ENCODE measurements around the gene OGFR.
A peak's percentile ranks its signal among the peaks of the same experiment; 100 is the strongest.

The OGFR gene

DNA sequence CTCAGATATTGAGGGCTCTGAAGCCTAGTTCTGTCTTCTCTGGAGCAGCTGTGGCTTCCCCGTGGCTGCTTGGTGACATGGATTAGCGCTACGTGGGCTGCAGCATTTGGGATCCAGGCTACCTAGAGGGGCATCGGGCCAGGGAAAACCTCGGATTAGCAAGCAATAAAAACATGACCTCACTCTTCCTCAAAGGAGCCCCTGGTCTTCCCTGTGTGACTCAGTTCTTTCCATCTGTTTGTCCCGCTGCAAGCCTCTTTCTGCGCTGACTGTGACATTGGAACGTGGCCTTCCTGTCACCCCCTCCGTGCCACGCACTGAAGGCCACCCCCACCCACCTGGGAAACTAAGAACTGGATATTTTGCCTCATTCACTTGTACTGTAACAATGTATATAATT, 4.8 kb upstream of the OGFR start:
- no peak for DNase-seq (ENCODE audit: low read depth in 2 of 2)

- no peak for DNase-seq (ENCODE audit: low read depth in 2 of 2)
Measured at GRCh38 chr20:62800314-62801259, 4.0 kb upstream of the OGFR start.

DNA sequence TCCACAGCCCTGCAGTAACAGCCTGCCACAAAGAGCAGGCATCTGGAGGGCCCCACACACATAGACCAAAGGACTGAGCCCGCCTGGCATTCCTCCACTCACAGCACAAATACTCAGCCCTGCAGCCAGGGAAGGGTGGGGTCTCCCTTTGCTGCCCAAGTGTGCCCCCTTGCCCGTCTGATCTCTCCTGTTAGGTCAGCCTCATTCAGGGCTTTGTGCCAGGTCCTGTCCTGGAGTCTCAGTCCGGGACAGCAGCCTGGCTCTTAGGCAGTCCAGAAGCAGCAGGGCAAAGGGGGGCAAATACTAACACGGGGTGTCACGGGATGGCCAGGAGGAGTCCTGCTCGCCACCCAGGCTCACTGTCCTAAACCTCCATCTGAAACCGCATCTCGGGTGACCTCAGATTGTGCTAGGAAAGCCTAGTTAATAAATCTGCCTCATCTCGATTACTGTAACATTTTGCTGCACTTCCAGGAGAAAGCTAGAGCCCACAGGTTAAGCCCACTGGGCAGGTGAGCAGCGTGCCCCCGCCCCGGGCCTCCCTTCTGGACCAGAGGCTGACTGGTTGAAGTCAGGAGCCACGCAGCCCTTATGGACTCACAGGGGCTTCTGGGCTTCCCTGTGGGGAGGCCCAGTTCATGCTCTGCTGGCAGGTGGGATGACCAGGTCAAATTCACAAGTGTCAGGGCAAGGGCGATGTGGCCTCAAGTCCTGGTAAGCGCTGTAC, 3.2 kb upstream of the OGFR start:
- DNase-seq (ENCODE audit: low read depth in 2 of 2) = no peak

DNA sequence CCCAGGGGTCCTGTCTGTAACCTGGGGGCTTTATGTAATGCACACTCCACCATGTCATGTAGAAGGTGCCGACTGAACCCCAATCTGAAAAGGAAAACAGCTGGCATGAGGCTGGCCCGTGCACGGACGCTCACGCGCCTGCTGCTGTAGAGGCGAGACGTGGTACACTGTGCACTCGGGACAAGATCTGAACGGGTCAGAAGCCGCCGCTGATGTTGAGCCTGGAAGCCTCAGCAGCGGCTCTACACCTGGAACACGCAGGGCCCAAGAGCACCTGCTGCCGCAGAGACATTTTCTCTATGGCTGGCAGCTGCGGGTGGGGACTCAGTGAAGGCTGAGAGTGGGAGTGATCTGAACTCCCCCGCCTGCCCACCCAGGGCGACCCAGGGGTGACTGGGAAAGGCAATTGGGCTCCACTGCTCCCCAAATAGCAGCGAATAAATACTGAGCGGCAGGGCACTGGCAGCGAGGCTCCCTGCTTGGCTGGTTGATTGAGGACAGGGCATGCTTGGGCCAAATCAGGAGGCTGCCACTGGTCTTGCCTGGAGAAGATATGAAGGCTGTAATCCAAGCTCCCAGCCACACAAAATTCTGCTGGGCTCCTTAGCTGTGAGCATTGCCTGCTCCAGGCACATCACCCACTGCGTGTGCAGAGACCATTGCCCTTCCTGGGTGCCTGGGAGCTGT, 2.5 kb upstream of the OGFR start:
- no peak for DNase-seq (ENCODE audit: low read depth in 2 of 2)

GRCh38 chr20:62804021-62804626, 511 bp upstream of the OGFR start:
- no peak for DNase-seq (ENCODE audit: low read depth in 2 of 2)

DNA sequence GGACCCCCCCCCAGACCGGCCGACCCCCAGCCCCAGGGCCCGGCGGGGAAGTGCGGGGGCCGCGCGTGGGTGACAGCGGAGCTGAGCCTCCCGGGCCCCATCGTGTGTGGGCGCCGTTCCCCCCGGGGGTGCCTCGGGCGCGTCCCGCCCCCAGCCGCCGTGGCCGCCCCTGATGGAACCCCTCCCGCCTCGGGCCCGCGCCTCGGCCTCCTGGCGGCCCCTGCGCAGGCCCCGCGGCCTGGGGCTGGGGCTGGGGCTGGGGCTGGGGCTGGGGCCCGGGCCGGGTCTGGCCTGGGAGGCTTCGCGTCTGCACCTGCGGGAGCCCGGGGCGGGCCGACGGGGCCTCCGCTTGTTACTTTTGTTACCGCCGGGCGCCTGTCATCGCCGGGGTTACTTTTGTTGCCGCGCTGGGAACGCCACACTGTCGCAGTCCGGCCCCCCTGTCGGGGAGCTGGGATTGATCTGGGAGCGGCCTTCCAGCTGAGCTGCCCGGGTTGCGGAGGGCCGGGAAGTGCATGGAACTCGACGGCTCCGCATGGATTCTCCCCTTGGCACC, 598 bp downstream of the OGFR start:
- no peak for DNase-seq (ENCODE audit: low read depth in 2 of 2)

GRCh38 chr20:62805711-62806382, 1.2 kb downstream of the OGFR start:
- no peak for DNase-seq (ENCODE audit: low read depth in 2 of 2)

DNA sequence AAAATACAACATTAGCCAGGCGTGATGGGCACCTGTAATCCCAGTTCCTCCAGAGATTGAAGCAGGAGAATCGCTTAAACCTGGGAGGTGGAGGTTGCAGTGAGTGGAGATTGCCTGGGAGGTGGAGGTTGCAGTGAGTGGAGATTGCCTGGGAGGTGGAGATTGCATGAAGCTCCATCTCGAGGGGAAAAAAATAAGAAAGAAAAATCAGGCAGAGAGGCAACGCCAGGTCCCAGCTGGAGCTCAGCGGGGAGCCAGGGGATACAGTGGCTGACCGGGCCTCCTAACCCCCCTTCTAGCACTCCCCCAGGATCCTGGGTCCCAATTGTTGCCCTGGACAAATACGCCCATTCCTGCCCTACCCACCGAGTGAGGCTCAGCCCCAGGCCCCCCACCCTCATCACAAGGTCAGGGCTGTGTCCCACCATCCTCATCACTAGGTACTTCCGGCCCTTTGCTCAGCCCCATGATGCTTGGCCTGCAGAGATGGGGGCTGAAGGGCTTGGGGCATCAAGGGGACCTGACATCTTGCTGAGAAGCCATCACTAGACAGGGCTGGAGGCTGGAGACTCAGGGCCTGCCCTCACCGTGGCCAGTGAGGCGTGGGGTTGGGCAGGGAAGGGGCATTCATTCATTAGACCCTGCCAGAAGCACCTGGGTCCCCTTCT, 1.9 kb downstream of the OGFR start:
- DNase-seq (ENCODE audit: low read depth in 2 of 2) = no peak

- no peak for DNase-seq (ENCODE audit: low read depth in 2 of 2)
Measured at GRCh38 chr20:62807444-62808210, 3.0 kb downstream of the OGFR start.

DNA sequence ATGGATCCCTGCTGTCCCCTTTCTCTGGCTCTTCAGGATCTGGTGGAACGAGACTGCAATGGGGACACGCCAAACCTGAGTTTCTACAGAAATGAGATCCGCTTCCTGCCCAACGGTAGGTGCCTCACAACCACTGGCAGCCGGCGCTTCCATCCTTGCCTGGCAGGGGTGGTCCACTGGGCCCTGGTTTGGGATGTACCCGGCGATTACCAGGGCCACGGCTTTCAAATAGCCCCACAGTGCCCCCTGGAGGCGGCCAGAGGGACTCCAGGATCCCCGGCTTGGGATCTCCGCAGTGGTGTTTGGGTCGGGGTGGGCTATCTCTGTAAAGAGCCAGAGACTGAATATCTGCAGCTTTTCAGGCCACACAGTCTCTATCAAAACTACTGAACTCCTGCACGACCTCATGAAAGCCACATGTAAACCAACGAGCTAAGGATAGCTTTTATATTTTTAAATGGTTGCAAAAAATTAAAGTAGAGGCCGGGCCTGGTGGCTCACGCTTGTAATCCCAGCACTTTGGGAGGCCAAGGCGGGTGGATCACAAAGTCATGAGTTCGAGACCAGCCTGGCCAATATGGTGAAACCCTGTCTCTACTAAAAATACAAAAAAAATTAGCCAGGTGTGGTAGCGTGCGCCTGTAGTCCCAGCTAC, 3.7 kb downstream of the OGFR start:
- DNase-seq (ENCODE audit: low read depth in 2 of 2) = peak; percentile 51 to 60

- DNase-seq (ENCODE audit: low read depth in 2 of 2) = no peak
Measured at GRCh38 chr20:62809530-62810428, 5.1 kb downstream of the OGFR start.

- DNase-seq (ENCODE audit: low read depth in 2 of 2) = no peak
Measured at GRCh38 chr20:62811320-62811719, 6.7 kb downstream of the OGFR start.

GRCh38 chr20:62811720-62812119, 7.1 kb downstream of the OGFR start:
- no peak for DNase-seq (ENCODE audit: low read depth in 2 of 2)

DNA sequence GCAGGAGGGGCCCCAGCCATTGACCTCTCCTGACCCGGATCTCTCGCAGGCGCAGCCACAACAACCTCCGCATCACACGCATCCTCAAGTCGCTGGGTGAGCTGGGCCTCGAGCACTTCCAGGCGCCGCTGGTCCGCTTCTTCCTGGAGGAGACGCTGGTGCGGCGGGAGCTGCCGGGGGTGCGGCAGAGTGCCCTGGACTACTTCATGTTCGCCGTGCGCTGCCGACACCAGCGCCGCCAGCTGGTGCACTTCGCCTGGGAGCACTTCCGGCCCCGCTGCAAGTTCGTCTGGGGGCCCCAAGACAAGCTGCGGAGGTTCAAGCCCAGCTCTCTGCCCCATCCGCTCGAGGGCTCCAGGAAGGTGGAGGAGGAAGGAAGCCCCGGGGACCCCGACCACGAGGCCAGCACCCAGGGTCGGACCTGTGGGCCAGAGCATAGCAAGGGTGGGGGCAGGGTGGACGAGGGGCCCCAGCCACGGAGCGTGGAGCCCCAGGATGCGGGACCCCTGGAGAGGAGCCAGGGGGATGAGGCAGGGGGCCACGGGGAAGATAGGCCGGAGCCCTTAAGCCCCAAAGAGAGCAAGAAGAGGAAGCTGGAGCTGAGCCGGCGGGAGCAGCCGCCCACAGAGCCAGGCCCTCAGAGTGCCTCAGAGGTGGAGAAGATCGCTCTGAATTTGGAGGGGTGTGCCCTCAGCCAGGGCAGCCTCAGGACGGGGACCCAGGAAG, 7.7 kb downstream of the OGFR start:
- no peak for DNase-seq (ENCODE audit: low read depth in 2 of 2)

DNA sequence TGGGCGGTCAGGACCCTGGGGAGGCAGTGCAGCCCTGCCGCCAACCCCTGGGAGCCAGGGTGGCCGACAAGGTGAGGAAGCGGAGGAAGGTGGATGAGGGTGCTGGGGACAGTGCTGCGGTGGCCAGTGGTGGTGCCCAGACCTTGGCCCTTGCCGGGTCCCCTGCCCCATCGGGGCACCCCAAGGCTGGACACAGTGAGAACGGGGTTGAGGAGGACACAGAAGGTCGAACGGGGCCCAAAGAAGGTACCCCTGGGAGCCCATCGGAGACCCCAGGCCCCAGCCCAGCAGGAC, 8.2 kb downstream of the OGFR start:
- no peak for DNase-seq (ENCODE audit: low read depth in 2 of 2)

DNA sequence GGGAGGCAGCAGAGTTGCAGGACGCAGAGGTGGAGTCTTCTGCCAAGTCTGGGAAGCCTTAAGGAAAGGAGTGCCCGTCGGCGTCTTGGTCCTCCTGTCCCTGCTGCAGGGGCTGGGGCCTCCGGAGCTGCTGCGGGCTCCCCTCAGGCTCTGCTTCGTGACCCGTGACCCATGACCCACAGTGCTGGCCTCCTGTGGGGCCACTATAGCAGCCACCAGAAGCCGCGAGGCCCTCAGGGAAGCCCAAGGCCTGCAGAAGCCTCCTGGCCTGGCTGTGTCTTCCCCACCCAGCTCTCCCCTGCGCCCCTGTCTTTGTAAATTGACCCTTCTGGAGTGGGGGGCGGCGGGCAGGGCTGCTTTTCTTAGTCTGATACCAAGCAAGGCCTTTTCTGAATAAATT, 9.0 kb downstream of the OGFR start:
- DNase-seq (ENCODE audit: low read depth in 2 of 2) = no peak

- DNase-seq (ENCODE audit: low read depth in 2 of 2) = no peak
Measured at GRCh38 chr20:62814060-62814708, 9.5 kb downstream of the OGFR start.

Measured in stimulated activated CD4-positive, alpha-beta T cell treated with anti-CD3 and anti-CD28 coated beads, Interleukin-1b, Interleukin-23, amount 100 ng/mL, for 1 hour (primary cell).